ENCODE measurements around the gene FBXL16. TPM values are rescaled to one million over a fixed set of nuclear protein-coding genes. Genes with fewer than 3 reads are reported as not detected.

FBXL16 gene
- total and polyA plus RNA-seq, 2 experiments from 2014 or later = 0.07 to 0.28 TPM

DNA sequence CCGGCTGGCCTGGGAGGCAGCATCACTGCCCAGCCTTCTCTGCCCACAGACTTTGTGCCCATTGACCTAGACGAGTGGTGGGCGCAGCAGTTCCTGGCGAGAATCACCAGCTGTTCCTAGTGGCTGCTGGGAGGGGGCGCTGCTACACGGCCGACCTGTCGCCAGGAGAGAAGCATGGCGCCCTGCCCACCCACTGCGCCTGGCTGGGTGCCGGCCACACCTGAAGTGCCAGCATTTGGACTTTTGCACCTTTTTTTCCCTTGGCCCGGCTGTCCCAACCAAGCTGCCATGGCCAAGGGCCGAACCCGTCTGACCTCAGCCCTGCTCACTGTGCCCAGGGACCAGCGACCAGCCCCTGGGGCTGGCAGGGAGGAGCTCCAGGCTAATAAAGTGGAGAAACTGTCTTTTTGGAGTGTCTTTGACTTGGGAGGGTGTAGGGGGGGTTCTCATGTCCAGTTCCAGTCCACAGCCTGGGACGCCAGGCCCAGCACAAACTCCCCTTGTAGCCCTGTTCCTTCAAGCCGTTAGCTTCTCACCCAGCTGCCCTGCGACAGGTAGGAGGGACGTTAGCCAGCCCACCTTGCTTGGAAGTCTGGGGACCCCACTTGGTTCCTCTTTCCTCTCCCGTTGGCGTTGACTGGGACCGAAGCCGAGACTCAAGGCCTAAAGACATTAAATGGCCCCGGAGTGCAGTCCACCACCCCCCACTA, 57.4 kb downstream of the FBXL16 start:
- Histone ChIP-seq H3K27ac (peak overlapping the region; percentile 98), H3K9me3 (ENCODE audit: low read depth) (no peaks in the 10 kb centered on the region), H3K27me3 (no peaks in the 10 kb centered on the region), H3K4me3 (peak overlapping the region; percentile 72), H2AFZ (peak overlapping the region; percentile 72), H3K36me3 (replicated peaks; ENCODE audit: insufficient read depth, low read depth) (no peaks in the 10 kb centered on the region), H3K4me2 (peak overlapping the region; percentile 94), H3K9me2 (replicated peaks; ENCODE audit: insufficient read depth) (no peaks in the 10 kb centered on the region), H3K4me1 (ENCODE audit: insufficient read depth) (peaks cover 48% of the 10 kb centered on the region), H3K79me2 (peaks cover 50% of the 10 kb centered on the region), H4K20me1 (ENCODE audit: insufficient read depth, poor library complexity, severe bottlenecking) (no peaks in the 10 kb centered on the region)
- TF ChIP-seq, protein P1, sequence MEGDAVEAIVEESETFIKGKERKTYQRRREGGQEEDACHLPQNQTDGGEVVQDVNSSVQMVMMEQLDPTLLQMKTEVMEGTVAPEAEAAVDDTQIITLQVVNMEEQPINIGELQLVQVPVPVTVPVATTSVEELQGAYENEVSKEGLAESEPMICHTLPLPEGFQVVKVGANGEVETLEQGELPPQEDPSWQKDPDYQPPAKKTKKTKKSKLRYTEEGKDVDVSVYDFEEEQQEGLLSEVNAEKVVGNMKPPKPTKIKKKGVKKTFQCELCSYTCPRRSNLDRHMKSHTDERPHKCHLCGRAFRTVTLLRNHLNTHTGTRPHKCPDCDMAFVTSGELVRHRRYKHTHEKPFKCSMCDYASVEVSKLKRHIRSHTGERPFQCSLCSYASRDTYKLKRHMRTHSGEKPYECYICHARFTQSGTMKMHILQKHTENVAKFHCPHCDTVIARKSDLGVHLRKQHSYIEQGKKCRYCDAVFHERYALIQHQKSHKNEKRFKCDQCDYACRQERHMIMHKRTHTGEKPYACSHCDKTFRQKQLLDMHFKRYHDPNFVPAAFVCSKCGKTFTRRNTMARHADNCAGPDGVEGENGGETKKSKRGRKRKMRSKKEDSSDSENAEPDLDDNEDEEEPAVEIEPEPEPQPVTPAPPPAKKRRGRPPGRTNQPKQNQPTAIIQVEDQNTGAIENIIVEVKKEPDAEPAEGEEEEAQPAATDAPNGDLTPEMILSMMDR (IDR thresholded peaks at IDR 0.05; ENCODE audit: poor library complexity) = peak; percentile 21
- TF ChIP-seq EZH2 (IDR thresholded peaks at IDR 0.05; ENCODE audit: borderline replicate concordance) = no peak
- WGBS (ENCODE audit: low lambda C conversion rate, missing lambda C conversion rate) = 61% methylated on average over 24 of the region's 24 CpGs
- peak; percentile 58 for DNase-seq (ENCODE audit: low spot score)

DNA sequence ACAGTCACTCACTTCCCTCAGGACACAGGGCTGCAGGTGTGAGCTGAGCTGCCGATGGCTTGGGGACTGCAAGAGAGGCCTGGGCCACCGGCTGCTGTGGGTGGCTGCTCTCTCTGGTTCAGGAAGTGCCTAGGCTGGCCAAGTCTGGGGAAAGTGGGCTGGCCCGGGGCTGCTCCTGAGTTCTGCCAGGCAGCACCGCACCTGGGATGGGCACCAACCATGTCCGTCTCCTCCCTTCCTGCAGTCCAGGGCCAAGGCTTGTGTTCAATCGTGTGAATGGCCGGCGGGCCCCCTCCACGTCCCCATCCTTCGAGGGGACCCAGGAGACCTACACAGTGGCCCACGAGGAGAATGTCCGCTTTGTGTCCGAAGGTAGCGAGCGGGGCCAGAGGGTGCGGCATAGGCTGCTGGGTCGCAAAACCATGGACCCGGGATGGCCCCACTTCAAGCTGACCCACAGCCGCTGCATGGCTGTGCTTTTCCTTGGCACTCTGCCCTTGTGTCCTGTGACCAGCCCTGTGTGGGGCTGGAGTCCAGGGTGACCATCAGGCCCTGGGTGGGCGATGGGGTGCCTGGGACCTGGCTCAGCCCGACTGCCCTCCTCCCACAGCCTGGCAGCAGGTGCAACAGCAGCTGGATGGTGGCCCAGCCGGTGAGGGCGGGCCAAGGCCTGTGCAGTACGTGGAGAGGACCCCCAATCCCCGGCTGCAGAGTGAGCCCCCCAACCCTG, 58.3 kb downstream of the FBXL16 start:
- H3K27me3 ChIP-seq = no peaks in the 10 kb centered on the region
- peaks cover 58% of the 10 kb centered on the region for H3K79me2 ChIP-seq
- DNase-seq (ENCODE audit: low spot score) = no peak
- no peak overlapping the region for H3K4me2 ChIP-seq
- no peaks in the 10 kb centered on the region for H3K9me2 ChIP-seq (replicated peaks; ENCODE audit: insufficient read depth)
- TF ChIP-seq EZH2phosphoT487 (IDR thresholded peaks at IDR 0.05; ENCODE audit: low read depth, severe bottlenecking, unreplicated experiment) (no peak), EZH2 (IDR thresholded peaks at IDR 0.05; ENCODE audit: borderline replicate concordance) (no peak)
- TF ChIP-seq, protein P1 (IDR thresholded peaks at IDR 0.05; ENCODE audit: poor library complexity) = no peak
- H3K4me1 ChIP-seq (ENCODE audit: insufficient read depth) = peaks cover 57% of the 10 kb centered on the region
- H3K4me3 ChIP-seq = no peak overlapping the region
- H2AFZ ChIP-seq = no peak overlapping the region
- no peaks in the 10 kb centered on the region for H3K36me3 ChIP-seq (replicated peaks; ENCODE audit: insufficient read depth, low read depth)
- no peaks in the 10 kb centered on the region for H4K20me1 ChIP-seq (ENCODE audit: insufficient read depth, poor library complexity, severe bottlenecking)
- WGBS (ENCODE audit: low lambda C conversion rate, missing lambda C conversion rate) = 96% methylated on average over 25 of the region's 25 CpGs
- no peaks in the 10 kb centered on the region for H3K9me3 ChIP-seq (ENCODE audit: low read depth)
- peak overlapping the region; percentile 89 for H3K27ac ChIP-seq

DNA sequence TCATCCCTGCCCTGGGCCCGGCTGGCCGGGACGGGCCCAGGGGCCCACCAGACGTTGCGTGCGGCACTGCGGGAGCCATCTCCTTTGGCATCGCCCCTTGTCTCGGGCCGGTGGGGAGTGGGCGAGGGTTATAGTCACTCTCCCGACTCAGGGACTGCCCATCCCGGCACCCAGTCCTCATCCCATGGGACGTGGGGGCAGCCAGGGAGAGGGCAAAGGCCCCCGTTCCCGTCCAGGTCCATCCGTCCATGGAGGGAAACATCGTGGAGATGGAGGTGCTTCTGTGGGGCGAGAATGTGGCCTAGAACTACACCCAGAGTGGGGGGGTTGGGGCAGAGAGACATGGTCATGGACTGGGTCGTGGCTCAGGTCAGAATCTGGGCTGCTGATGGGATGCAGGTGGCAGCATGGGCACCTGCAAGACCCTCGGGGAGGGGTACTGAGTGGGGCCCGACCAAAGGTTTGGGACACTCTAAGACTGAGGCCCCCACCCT, 58.9 kb downstream of the FBXL16 start:
- Histone ChIP-seq H3K27ac (peak overlapping the region; percentile 89), H3K4me3 (no peak overlapping the region), H3K36me3 (replicated peaks; ENCODE audit: insufficient read depth, low read depth) (no peaks in the 10 kb centered on the region)

More for the DNA sequence above, 58.9 kb downstream of the FBXL16 start:
- Histone ChIP-seq H3K9me2 (replicated peaks; ENCODE audit: insufficient read depth) (no peaks in the 10 kb centered on the region), H4K20me1 (ENCODE audit: insufficient read depth, poor library complexity, severe bottlenecking) (no peaks in the 10 kb centered on the region), H3K79me2 (peaks cover 59% of the 10 kb centered on the region), H3K27me3 (no peaks in the 10 kb centered on the region), H3K4me1 (ENCODE audit: insufficient read depth) (peaks cover 58% of the 10 kb centered on the region), H3K9me3 (ENCODE audit: low read depth) (no peaks in the 10 kb centered on the region), H2AFZ (no peak overlapping the region), H3K4me2 (no peak overlapping the region)
- WGBS (ENCODE audit: low lambda C conversion rate, missing lambda C conversion rate) = 94% methylated on average over 21 of the region's 22 CpGs
- TF ChIP-seq EZH2phosphoT487 (IDR thresholded peaks at IDR 0.05; ENCODE audit: low read depth, severe bottlenecking, unreplicated experiment) (no peak), EZH2 (IDR thresholded peaks at IDR 0.05; ENCODE audit: borderline replicate concordance) (no peak)
- TF ChIP-seq, protein P1 (IDR thresholded peaks at IDR 0.05; ENCODE audit: poor library complexity) = no peak
- DNase-seq (ENCODE audit: low spot score) = no peak
